A549 (cell line): ENCODE measurements around the gene SLC25A47. TPM values are rescaled to one million over a fixed set of nuclear protein-coding genes. Genes with fewer than 3 reads are reported as not detected.

Experiments
- ATAC-seq, 2 experiments: fragments of 200-7000 bp in 1 of 2; fragments of >200 bp in 1 of 2; cut with Nextera tagmentation in 1 of 2; cut with Tn5 transposase in 1 of 2; 3 replicates each; pipeline versions ENCODE4 v1.8.0 to v1.9.1; 2018 to 2020; ENCODE audit warnings: mild to moderate bottlenecking in 1 of 2, moderate library complexity in 1 of 2
- CTCF ChIA-PET: fragments of 300-600 bp; sonication (Branson Sonifier 250); formaldehyde crosslinking; extraction: SDS; loops from one replicate; lab custom pipeline; 2021; ENCODE audit warnings: antibody characterized with exemption, inconsistent platforms; lab: Yijun Ruan, JAX
- POLR2A ChIA-PET: fragments of 350-600 bp; formaldehyde crosslinking; extraction: SDS; loops from one replicate; lab custom pipeline; 2021; ENCODE audit warnings: antibody characterized with exemption, inconsistent platforms; lab: Yijun Ruan, JAX
- DNase-seq, 2 experiments: peaks; one replicate each; pipeline versions ENCODE4 v3.0.0 to v3.0.0-alpha.2; 2011 to 2016; ENCODE audit warnings: low read depth in 1 of 2, low spot score in 1 of 2
- FAIRE-seq: peaks from 2 replicates; lab custom pipeline; 2011; peaks lifted over from hg19 to GRCh38; lab: Jason Lieb, UNC
- H3K27ac ChIP-seq, 2 experiments: fragments of >200 bp; sonication (Bioruptor Twin); formaldehyde crosslinking; 3 replicates each; pipeline ENCODE4 v1.5.1; 2016 to 2017
- H3K4me1 ChIP-seq: fragments of >200 bp; sonication (Bioruptor Twin); formaldehyde crosslinking; 3 replicates; pipeline ENCODE4 v1.6.1; 2016
- H3K4me2 ChIP-seq: fragments of >200 bp; sonication (Bioruptor Twin); formaldehyde crosslinking; 3 replicates; pipeline ENCODE4 v1.6.1; 2016
- H3K4me3 ChIP-seq: fragments of >200 bp; sonication (Bioruptor Twin); formaldehyde crosslinking; 3 replicates; pipeline ENCODE4 v1.5.1; 2016
- H3K9me3 ChIP-seq: fragments of >200 bp; sonication (Bioruptor Twin); formaldehyde crosslinking; 3 replicates; pipeline ENCODE4 v1.6.1; 2016
- CBX8 ChIP-seq: fragments of 200-600 bp; sonication (generic); IDR thresholded peaks from 2 replicates; pipeline ENCODE4 v1.6.1; 2016
- CEBPB ChIP-seq, 2 experiments: fragments of >200 bp in 1 of 2; sonication (Bioruptor Twin) in 1 of 2; formaldehyde crosslinking in 1 of 2; IDR thresholded peaks; 2 replicates each; pipeline ENCODE4 v1.6.1; 2012 to 2016
- CHD2 ChIP-seq: fragments of 150-350 bp; IDR thresholded peaks from 2 replicates; pipeline ENCODE4 v1.6.1; 2014; ENCODE audit warnings: low read length; ENCODE audit not compliant: partially characterized antibody
- CHD4 ChIP-seq: fragments of 200-600 bp; sonication (generic); IDR thresholded peaks from 2 replicates; pipeline ENCODE4 v1.6.1; 2016; ENCODE audit warnings: antibody characterized with exemption, mild to moderate bottlenecking, borderline replicate concordance
- EHMT2 ChIP-seq: fragments of 200-600 bp; sonication (generic); IDR thresholded peaks from 2 replicates; pipeline ENCODE4 v1.6.1; 2016; ENCODE audit warnings: antibody characterized with exemption, low read depth, mild to moderate bottlenecking, moderate library complexity
- HEYL ChIP-seq: fragments of 250-450 bp; sonication (Bioruptor Pico); IDR thresholded peaks from 2 replicates; pipeline ENCODE4 v1.8.0; 2021; ENCODE audit warnings: mild to moderate bottlenecking, moderate library complexity
- HOXA7 ChIP-seq: fragments of 250-450 bp; sonication (Bioruptor Pico); IDR thresholded peaks from 2 replicates; pipeline ENCODE4 v1.5.0; 2020; ENCODE audit warnings: mild to moderate bottlenecking, moderate library complexity
- HOXB13 ChIP-seq: fragments of 250-450 bp; sonication (Bioruptor Pico); IDR thresholded peaks from 2 replicates; pipeline ENCODE4 v1.5.0; 2020; ENCODE audit warnings: low read depth, mild to moderate bottlenecking, moderate library complexity
- HOXB5 ChIP-seq: fragments of 250-450 bp; sonication (Bioruptor Pico); IDR thresholded peaks from 2 replicates; pipeline ENCODE4 v1.5.0; 2020; ENCODE audit warnings: mild to moderate bottlenecking, moderate library complexity
- JUN ChIP-seq, 2 experiments: fragments of >200 bp; sonication (Bioruptor Twin); formaldehyde crosslinking; IDR thresholded peaks; 2 replicates in 1 of 2; 3 replicates in 1 of 2; pipeline ENCODE4 v1.6.1; 2016 to 2017
- KDM1A ChIP-seq: fragments of 200-600 bp; sonication (generic); IDR thresholded peaks from 2 replicates; pipeline ENCODE4 v1.6.1; 2016; ENCODE audit warnings: low read depth, mild to moderate bottlenecking
- MAZ ChIP-seq: fragments of 150-350 bp; IDR thresholded peaks from 2 replicates; pipeline ENCODE4 v1.6.1; 2014; ENCODE audit warnings: antibody characterized with exemption, low read depth, low read length, borderline replicate concordance
- MYC ChIP-seq: IDR thresholded peaks from 2 replicates; pipeline ENCODE4 v1.6.1; 2012; ENCODE audit warnings: mild to moderate bottlenecking, inconsistent platforms, low read length, improper control_type of control experiment, borderline replicate concordance
- NPAS2 ChIP-seq: fragments of 250-450 bp; sonication (Bioruptor Pico); IDR thresholded peaks from 2 replicates; pipeline ENCODE4 v1.8.0; 2022; ENCODE audit warnings: mild to moderate bottlenecking, moderate library complexity, borderline replicate concordance
- POLR2A ChIP-seq: IDR thresholded peaks from 2 replicates; pipeline ENCODE4 v1.6.1; 2012; ENCODE audit warnings: mild to moderate bottlenecking, low read length
- RAD21 ChIP-seq, 2 experiments: fragments of >200 bp in 1 of 2; sonication (Bioruptor Twin) in 1 of 2; formaldehyde crosslinking in 1 of 2; IDR thresholded peaks in 1 of 2; conservative IDR thresholded peaks in 1 of 2; 2 replicates in 1 of 2; 3 replicates in 1 of 2; pipeline ENCODE4 v1.6.1; 2012 to 2018; ENCODE audit warnings: inconsistent platforms in 1 of 2
- RCOR1 ChIP-seq: fragments of 150-350 bp; IDR thresholded peaks from 2 replicates; pipeline ENCODE4 v1.6.1; 2014; ENCODE audit warnings: antibody characterized with exemption, low read length, low read depth
- RNF2 ChIP-seq: fragments of 200-600 bp; sonication (generic); IDR thresholded peaks from 2 replicates; pipeline ENCODE4 v1.6.1; 2016; ENCODE audit warnings: low read depth, mild to moderate bottlenecking, antibody characterized with exemption, moderate library complexity, borderline replicate concordance
- WGBS: methylation state at CpG from one replicate; pipeline ENCODE4 v1.1.6; 2017; ENCODE audit errors: missing lambda C conversion rate; 5-methylcytosine and 5-hydroxymethylcytosine counted together
- polyA plus RNA-seq, 4 experiments: library from polyadenylated mRNA; depleted of rRNA in 3 of 4; stranded (reverse); fragments of >200 nt; fragmentation: RNase III in 1 of 4; extraction: RNeasy Plus Mini Kit Qiagen cat#74134 plus additional on column Dnase treatment in 1 of 4; gene quantifications; 2 replicates in 3 of 4; 3 replicates in 1 of 4; pipeline ENCODE4 v1.2.3, GENCODE V29; 2011 to 2017
- TF ChIP-seq, protein P1 (sequence below): fragments of >200 bp; sonication (Bioruptor Twin); formaldehyde crosslinking; IDR thresholded peaks from 3 replicates; pipeline ENCODE4 v1.5.1; 2016
- TF ChIP-seq, protein P2 (sequence below): fragments of >200 bp; sonication (Bioruptor Twin); formaldehyde crosslinking; IDR thresholded peaks from 3 replicates; pipeline ENCODE4 v1.6.1; 2016
- TF ChIP-seq, protein P3 (sequence below): fragments of 150-350 bp; IDR thresholded peaks from 2 replicates; pipeline ENCODE4 v1.6.1; 2014; ENCODE audit warnings: low read depth, mild to moderate bottlenecking, low read length

The SLC25A47 gene
- polyA plus RNA-seq, 2 of the 4 experiments (the other 2 are of a cell fraction) = not detected

DNA sequence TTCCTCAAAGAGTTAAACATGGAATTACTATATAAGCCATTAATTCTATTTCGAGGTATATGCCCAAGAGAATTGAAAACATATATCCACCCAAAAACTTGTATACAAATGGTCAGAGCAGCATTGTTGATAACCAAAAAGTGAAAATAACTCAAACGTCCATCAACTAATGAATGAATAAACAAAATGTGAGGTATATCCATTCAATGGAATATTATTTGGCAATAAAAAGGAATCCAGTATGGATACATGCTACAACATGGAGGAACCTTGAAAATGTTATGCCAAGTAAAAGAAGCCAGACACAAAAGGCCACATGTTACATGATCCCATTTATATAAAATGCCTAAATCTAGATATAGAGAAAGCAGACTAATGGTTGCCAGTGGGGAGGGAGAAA lies 36.0 kb downstream of the SLC25A47 start:
- Histone ChIP-seq H3K4me2 (no peak overlapping the region), H3K4me1 (no peaks in the 10 kb centered on the region), H3K9me3 (no peaks in the 10 kb centered on the region), H3K27ac (no peak overlapping the region), H3K4me3 (no peak overlapping the region)
- CTCF ChIA-PET = interaction anchor here (0.7 to 1.3 kb wide), 2 partner anchors 18 to 304 kb away, joined by 3 read pairs; no protein-coding TSS in a partner anchor
- no peak for DNase-seq
- POLR2A ChIA-PET = no interaction called here
- 87% methylated on average over 2 of the region's 2 CpGs for WGBS
- TF ChIP-seq, protein P1, sequence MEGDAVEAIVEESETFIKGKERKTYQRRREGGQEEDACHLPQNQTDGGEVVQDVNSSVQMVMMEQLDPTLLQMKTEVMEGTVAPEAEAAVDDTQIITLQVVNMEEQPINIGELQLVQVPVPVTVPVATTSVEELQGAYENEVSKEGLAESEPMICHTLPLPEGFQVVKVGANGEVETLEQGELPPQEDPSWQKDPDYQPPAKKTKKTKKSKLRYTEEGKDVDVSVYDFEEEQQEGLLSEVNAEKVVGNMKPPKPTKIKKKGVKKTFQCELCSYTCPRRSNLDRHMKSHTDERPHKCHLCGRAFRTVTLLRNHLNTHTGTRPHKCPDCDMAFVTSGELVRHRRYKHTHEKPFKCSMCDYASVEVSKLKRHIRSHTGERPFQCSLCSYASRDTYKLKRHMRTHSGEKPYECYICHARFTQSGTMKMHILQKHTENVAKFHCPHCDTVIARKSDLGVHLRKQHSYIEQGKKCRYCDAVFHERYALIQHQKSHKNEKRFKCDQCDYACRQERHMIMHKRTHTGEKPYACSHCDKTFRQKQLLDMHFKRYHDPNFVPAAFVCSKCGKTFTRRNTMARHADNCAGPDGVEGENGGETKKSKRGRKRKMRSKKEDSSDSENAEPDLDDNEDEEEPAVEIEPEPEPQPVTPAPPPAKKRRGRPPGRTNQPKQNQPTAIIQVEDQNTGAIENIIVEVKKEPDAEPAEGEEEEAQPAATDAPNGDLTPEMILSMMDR = no peak
- TF ChIP-seq MAZ (no peak), RNF2 (no peak)
- TF ChIP-seq, all 56 proteins: peak for 0
- no peak for ATAC-seq
- no peak for FAIRE-seq

DNA sequence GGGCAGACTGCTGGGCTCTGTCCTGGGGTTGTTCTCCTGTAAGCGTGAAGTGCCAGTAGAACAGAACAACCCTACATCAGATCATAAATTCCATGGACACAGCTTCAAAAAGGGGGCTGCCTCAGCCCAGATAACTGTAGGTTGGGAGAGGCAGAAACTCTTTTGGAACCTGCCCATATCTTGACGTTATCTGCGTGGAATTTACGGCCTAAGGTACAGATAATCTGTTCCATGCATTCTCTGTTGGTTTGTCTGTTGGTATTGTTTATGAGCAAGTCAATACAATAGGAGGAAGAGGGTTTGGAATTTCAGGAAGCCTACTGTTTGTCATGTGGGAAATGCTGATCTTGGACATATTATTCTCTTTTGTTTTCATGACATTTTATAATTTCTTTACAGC lies 36.7 kb downstream of the SLC25A47 start:
- no peak overlapping the region for H3K27ac ChIP-seq
- H3K4me1 ChIP-seq = no peaks in the 10 kb centered on the region
- ATAC-seq (no peak), DNase-seq (no peak), FAIRE-seq (no peak)
- H3K9me3 ChIP-seq = no peaks in the 10 kb centered on the region
- POLR2A ChIA-PET = no interaction called here
- TF ChIP-seq, protein P2, sequence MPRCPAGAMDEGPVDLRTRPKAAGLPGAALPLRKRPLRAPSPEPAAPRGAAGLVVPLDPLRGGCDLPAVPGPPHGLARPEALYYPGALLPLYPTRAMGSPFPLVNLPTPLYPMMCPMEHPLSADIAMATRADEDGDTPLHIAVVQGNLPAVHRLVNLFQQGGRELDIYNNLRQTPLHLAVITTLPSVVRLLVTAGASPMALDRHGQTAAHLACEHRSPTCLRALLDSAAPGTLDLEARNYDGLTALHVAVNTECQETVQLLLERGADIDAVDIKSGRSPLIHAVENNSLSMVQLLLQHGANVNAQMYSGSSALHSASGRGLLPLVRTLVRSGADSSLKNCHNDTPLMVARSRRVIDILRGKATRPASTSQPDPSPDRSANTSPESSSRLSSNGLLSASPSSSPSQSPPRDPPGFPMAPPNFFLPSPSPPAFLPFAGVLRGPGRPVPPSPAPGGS = no peak
- TF ChIP-seq HOXA7 (CRISPR knock-in tag) = no peak
- no peak for TF ChIP-seq CBX8
- no peak for TF ChIP-seq JUN (IDR thresholded peaks at IDR 0.05)
- TF ChIP-seq KDM1A = no peak
- TF ChIP-seq HEYL = no peak
- TF ChIP-seq MYC = no peak
- TF ChIP-seq HOXB13 (CRISPR knock-in tag) = no peak
- no peak for TF ChIP-seq POLR2A
- no peak for TF ChIP-seq CHD4
- no peak for TF ChIP-seq CEBPB (IDR thresholded peaks at IDR 0.05)
- no peak for TF ChIP-seq NPAS2 (CRISPR knock-in tag)
- TF ChIP-seq HOXB5 (CRISPR knock-in tag) = no peak
- no peak for TF ChIP-seq RCOR1
- no peak for TF ChIP-seq CHD2
- TF ChIP-seq, protein P3, sequence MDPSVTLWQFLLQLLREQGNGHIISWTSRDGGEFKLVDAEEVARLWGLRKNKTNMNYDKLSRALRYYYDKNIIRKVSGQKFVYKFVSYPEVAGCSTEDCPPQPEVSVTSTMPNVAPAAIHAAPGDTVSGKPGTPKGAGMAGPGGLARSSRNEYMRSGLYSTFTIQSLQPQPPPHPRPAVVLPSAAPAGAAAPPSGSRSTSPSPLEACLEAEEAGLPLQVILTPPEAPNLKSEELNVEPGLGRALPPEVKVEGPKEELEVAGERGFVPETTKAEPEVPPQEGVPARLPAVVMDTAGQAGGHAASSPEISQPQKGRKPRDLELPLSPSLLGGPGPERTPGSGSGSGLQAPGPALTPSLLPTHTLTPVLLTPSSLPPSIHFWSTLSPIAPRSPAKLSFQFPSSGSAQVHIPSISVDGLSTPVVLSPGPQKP = no peak
- TF ChIP-seq RAD21 (conservative IDR thresholded peaks at IDR 0.05 in 1 of 2, IDR thresholded peaks at IDR 0.05 in 1 of 2) = no peak
- no peak for TF ChIP-seq EHMT2
- no peak overlapping the region for H3K4me3 ChIP-seq
- H3K4me2 ChIP-seq = no peak overlapping the region
- CTCF ChIA-PET = interaction anchor here (0.8 to 5.2 kb wide), 3 partner anchors 18 to 25 kb away, joined by 3 to 32 read pairs (median 6); no protein-coding TSS in a partner anchor
- WGBS = 92% methylated on average over 4 of the region's 4 CpGs
